GM23338 (cell line): ENCODE measurements around the gene ABCC1. TPM values are rescaled to one million over a fixed set of nuclear protein-coding genes. Genes with fewer than 3 reads are reported as not detected.

Experiments
- CREB1 ChIP-seq: fragments of 250-450 bp; sonication (Bioruptor Pico); IDR thresholded peaks from 2 replicates; pipeline ENCODE4 v1.5.0; 2020; ENCODE audit warnings: low read depth, mild to moderate bottlenecking, moderate library complexity
- EZH2 ChIP-seq: fragments of 200-600 bp; sonication (generic); IDR thresholded peaks from one replicate; pipeline ENCODE4 v1.8.0; 2017; ENCODE audit warnings: antibody characterized with exemption, mild to moderate bottlenecking, low read depth; ENCODE audit not compliant: unreplicated experiment
- EZH2phosphoT487 ChIP-seq: fragments of 200-600 bp; sonication (generic); IDR thresholded peaks from one replicate; pipeline ENCODE4 v1.8.1; 2018; ENCODE audit warnings: antibody characterized with exemption; ENCODE audit not compliant: unreplicated experiment
- JUNB ChIP-seq: IDR thresholded peaks from one replicate; pipeline ENCODE4 v1.6.1; 2016; ENCODE audit warnings: antibody characterized with exemption; ENCODE audit not compliant: unreplicated experiment
- ZNF114 ChIP-seq: fragments of 250-450 bp; sonication (Bioruptor Pico); IDR thresholded peaks from 2 replicates; pipeline ENCODE4 v1.5.0; 2020; ENCODE audit warnings: mild to moderate bottlenecking, moderate library complexity
- ZNF331 ChIP-seq: fragments of 250-450 bp; sonication (Bioruptor Pico); IDR thresholded peaks from 2 replicates; pipeline ENCODE4 v1.5.0; 2020; ENCODE audit warnings: low read depth, mild to moderate bottlenecking, moderate library complexity
- ZNF462 ChIP-seq: fragments of 250-450 bp; sonication (Bioruptor Pico); IDR thresholded peaks from 2 replicates; pipeline ENCODE4 v1.5.0; 2020; ENCODE audit warnings: mild to moderate bottlenecking, moderate library complexity
- polyA plus RNA-seq: library from polyadenylated mRNA; unstranded; fragments of >200 nt; fragmentation: Nextera tagmentation; extraction: Ambion mirVana; gene quantifications from 2 replicates; pipeline ENCODE4 v1.2.1, GENCODE V29; 2016
- total RNA-seq: library from RNA; depleted of rRNA; stranded (reverse); fragments of >200 nt; shearing (Covaris generic); gene quantifications from 2 replicates; pipeline ENCODE4 v1.2.3, GENCODE V29; 2014
- TF ChIP-seq, protein P1 (sequence below), 2 experiments: fragments of 200-600 bp in 1 of 2; sonication (generic) in 1 of 2; conservative IDR thresholded peaks; 2 replicates each; pipeline versions ENCODE4 v1.5.1 to v1.6.1; 2016 to 2017; ENCODE audit warnings: antibody characterized with exemption in 2 of 2, low read depth in 2 of 2, mild to moderate bottlenecking in 2 of 2, moderate library complexity in 1 of 2
- TF ChIP-seq, protein P2 (sequence below): IDR thresholded peaks from 2 replicates; pipeline ENCODE4 v1.6.1; 2016; ENCODE audit warnings: antibody characterized with exemption

Gene ABCC1
- total and polyA plus RNA-seq, 2 experiments from 2014 or later: 11.0 to 46.6 TPM

- TF ChIP-seq ZNF462 (CRISPR knock-in tag): no peak
- TF ChIP-seq, protein P1, sequence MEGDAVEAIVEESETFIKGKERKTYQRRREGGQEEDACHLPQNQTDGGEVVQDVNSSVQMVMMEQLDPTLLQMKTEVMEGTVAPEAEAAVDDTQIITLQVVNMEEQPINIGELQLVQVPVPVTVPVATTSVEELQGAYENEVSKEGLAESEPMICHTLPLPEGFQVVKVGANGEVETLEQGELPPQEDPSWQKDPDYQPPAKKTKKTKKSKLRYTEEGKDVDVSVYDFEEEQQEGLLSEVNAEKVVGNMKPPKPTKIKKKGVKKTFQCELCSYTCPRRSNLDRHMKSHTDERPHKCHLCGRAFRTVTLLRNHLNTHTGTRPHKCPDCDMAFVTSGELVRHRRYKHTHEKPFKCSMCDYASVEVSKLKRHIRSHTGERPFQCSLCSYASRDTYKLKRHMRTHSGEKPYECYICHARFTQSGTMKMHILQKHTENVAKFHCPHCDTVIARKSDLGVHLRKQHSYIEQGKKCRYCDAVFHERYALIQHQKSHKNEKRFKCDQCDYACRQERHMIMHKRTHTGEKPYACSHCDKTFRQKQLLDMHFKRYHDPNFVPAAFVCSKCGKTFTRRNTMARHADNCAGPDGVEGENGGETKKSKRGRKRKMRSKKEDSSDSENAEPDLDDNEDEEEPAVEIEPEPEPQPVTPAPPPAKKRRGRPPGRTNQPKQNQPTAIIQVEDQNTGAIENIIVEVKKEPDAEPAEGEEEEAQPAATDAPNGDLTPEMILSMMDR (conservative IDR thresholded peaks at IDR 0.05; ENCODE audit: low read depth in 2 of 2): no peak
- no peak for TF ChIP-seq JUNB
- TF ChIP-seq EZH2phosphoT487: no peak
- no peak for TF ChIP-seq EZH2
- no peak for TF ChIP-seq ZNF114
- TF ChIP-seq CREB1 (CRISPR knock-in tag): no peak
- no peak for TF ChIP-seq ZNF331 (CRISPR knock-in tag)
- TF ChIP-seq, protein P2, sequence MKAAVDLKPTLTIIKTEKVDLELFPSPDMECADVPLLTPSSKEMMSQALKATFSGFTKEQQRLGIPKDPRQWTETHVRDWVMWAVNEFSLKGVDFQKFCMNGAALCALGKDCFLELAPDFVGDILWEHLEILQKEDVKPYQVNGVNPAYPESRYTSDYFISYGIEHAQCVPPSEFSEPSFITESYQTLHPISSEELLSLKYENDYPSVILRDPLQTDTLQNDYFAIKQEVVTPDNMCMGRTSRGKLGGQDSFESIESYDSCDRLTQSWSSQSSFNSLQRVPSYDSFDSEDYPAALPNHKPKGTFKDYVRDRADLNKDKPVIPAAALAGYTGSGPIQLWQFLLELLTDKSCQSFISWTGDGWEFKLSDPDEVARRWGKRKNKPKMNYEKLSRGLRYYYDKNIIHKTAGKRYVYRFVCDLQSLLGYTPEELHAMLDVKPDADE: no peak
These were observed 217.5 kb downstream of the ABCC1 start (continued) for GRCh38 chr16:16166949-16167348.
